ENCODE results near the gene MGAT5B.

Gene MGAT5B

GRCh38 chr17:76938009-76938408, 69.8 kb downstream of the MGAT5B start:
- H3K4me1 ChIP-seq (ENCODE audit: control insufficient read depth, insufficient read depth, low read length, poor library complexity, severe bottlenecking), result peaks cover 12% of the 10 kb centered on the region
- peaks cover 5% of the 10 kb centered on the region for H3K36me3 ChIP-seq (ENCODE audit: control insufficient read depth, insufficient read depth, low read length)
- no peaks in the 10 kb centered on the region for H3K9me3 ChIP-seq (ENCODE audit: control insufficient read depth, low read length)
- WGBS, 2 experiments (ENCODE audit: insufficient coverage in 2 of 2), result 77 to 95% methylated on average over 8 to 9 of the region's 10 CpGs
- no peak overlapping the region for H3K27ac ChIP-seq (ENCODE audit: low read depth, low read length, severe bottlenecking)
- H3K4me3 ChIP-seq (ENCODE audit: extremely low read depth, insufficient read depth, low read length, poor library complexity, severe bottlenecking), result no peak overlapping the region

GRCh38 chr17:76940295-76940694, 72.1 kb downstream of the MGAT5B start:
- Histone ChIP-seq H3K4me3 (ENCODE audit: extremely low read depth, insufficient read depth, low read length, poor library complexity, severe bottlenecking) (no peak overlapping the region), H3K36me3 (ENCODE audit: control insufficient read depth, insufficient read depth, low read length) (peaks cover 5% of the 10 kb centered on the region), H3K4me1 (ENCODE audit: control insufficient read depth, insufficient read depth, low read length, poor library complexity, severe bottlenecking) (peaks cover 3% of the 10 kb centered on the region), H3K9me3 (ENCODE audit: control insufficient read depth, low read length) (no peaks in the 10 kb centered on the region), H3K27ac (ENCODE audit: low read depth, low read length, severe bottlenecking) (no peak overlapping the region)
- 71 to 73% methylated on average over 6 to 13 of the region's 14 CpGs for WGBS, 2 experiments (ENCODE audit: insufficient coverage in 2 of 2)

DNA sequence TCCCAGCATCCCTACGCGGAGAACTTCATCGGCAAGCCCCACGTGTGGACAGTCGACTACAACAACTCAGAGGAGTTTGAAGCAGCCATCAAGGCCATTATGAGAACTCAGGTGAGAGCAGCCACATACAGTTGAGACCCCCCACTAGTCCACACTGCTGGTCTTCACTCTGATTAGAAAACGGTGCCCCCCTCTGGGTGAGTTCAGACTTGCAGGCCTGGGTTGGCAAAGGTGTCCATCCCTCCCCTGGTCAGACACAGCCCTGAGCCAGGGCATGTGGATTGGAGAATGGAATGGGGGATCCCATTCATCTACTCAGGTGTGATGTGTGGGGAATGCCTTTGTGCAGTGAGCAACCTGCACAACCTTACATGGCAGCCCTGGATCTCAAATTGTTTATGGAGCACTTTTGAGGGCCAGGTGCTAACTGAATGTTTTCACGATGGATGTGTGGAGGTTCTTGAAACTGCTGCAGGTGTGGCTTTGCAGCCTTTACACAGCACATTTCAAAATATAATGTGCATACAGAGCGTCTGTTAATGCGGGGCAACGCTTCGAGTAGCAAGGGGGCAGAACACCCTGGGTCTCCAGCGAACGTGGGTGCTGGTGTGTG, 72.6 kb downstream of the MGAT5B start:
- Histone ChIP-seq H3K9me3 (ENCODE audit: control insufficient read depth, low read length) (no peaks in the 10 kb centered on the region), H3K4me3 (ENCODE audit: extremely low read depth, insufficient read depth, low read length, poor library complexity, severe bottlenecking) (no peak overlapping the region), H3K27ac (ENCODE audit: low read depth, low read length, severe bottlenecking) (no peak overlapping the region), H3K4me1 (ENCODE audit: control insufficient read depth, insufficient read depth, low read length, poor library complexity, severe bottlenecking) (peaks cover 2% of the 10 kb centered on the region), H3K36me3 (ENCODE audit: control insufficient read depth, insufficient read depth, low read length) (peaks cover 5% of the 10 kb centered on the region)
- WGBS, 2 experiments (ENCODE audit: insufficient coverage in 2 of 2), result 92 to 94% methylated on average over 7 to 10 of the region's 13 CpGs

GRCh38 chr17:76943202-76943601, 75.0 kb downstream of the MGAT5B start:
- Histone ChIP-seq H3K4me3 (ENCODE audit: extremely low read depth, insufficient read depth, low read length, poor library complexity, severe bottlenecking) (no peak overlapping the region), H3K4me1 (ENCODE audit: control insufficient read depth, insufficient read depth, low read length, poor library complexity, severe bottlenecking) (no peaks in the 10 kb centered on the region), H3K27ac (ENCODE audit: low read depth, low read length, severe bottlenecking) (no peak overlapping the region), H3K9me3 (ENCODE audit: control insufficient read depth, low read length) (no peaks in the 10 kb centered on the region), H3K36me3 (ENCODE audit: control insufficient read depth, insufficient read depth, low read length) (peaks cover 3% of the 10 kb centered on the region)
- WGBS, 2 experiments (ENCODE audit: insufficient coverage in 2 of 2), result 59% methylated on average over 4 to 5 of the region's 7 CpGs

GRCh38 chr17:76943781-76944213, 75.6 kb downstream of the MGAT5B start:
- H3K36me3 ChIP-seq (ENCODE audit: control insufficient read depth, insufficient read depth, low read length), result no peaks in the 10 kb centered on the region
- H3K9me3 ChIP-seq (ENCODE audit: control insufficient read depth, low read length), result no peaks in the 10 kb centered on the region
- no peak overlapping the region for H3K4me3 ChIP-seq (ENCODE audit: extremely low read depth, insufficient read depth, low read length, poor library complexity, severe bottlenecking)
- no peaks in the 10 kb centered on the region for H3K4me1 ChIP-seq (ENCODE audit: control insufficient read depth, insufficient read depth, low read length, poor library complexity, severe bottlenecking)
- WGBS, 2 experiments (ENCODE audit: insufficient coverage in 2 of 2), result 84 to 93% methylated on average over 7 to 9 of the region's 9 CpGs
- no peak overlapping the region for H3K27ac ChIP-seq (ENCODE audit: low read depth, low read length, severe bottlenecking)

GRCh38 chr17:76944477-76944876, 76.3 kb downstream of the MGAT5B start:
- Histone ChIP-seq H3K4me1 (ENCODE audit: control insufficient read depth, insufficient read depth, low read length, poor library complexity, severe bottlenecking) (no peaks in the 10 kb centered on the region), H3K36me3 (ENCODE audit: control insufficient read depth, insufficient read depth, low read length) (no peaks in the 10 kb centered on the region), H3K4me3 (ENCODE audit: extremely low read depth, insufficient read depth, low read length, poor library complexity, severe bottlenecking) (no peak overlapping the region), H3K9me3 (ENCODE audit: control insufficient read depth, low read length) (no peaks in the 10 kb centered on the region), H3K27ac (ENCODE audit: low read depth, low read length, severe bottlenecking) (no peak overlapping the region)
- WGBS, 2 experiments (ENCODE audit: insufficient coverage in 2 of 2), result 88 to 96% methylated on average over 10 to 16 of the region's 16 CpGs

DNA sequence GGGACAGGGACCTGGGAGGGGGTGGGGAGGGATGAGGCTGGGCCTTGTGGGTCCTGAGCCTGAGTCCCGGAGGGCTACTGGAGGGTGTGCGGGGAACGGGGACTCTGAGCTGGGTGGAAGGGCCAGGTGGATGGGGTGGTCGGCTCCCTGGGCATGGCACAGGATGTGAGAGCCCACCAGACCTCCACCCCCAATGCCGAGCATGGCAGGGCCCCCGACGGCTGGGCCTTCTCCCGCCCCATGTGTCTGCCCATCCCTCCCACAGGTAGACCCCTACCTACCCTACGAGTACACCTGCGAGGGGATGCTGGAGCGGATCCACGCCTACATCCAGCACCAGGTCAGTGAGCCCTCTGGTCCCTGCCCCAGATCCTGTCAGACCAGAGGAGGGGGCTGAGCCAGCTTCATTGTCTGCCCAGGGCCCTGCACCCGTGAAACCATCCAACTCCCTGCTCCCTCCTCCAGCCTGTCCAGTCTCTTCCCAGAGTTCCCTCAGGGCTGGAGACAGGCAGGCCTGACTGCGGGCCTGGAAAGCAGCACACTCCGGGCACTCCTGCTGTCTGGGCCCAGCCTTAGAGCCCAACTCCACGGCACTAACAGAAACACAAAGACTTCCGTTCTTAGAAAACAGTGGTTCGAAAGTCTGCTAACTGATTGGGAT, 78.0 kb downstream of the MGAT5B start:
- Histone ChIP-seq H3K4me1 (ENCODE audit: control insufficient read depth, insufficient read depth, low read length, poor library complexity, severe bottlenecking) (no peaks in the 10 kb centered on the region), H3K27ac (ENCODE audit: low read depth, low read length, severe bottlenecking) (no peak overlapping the region), H3K9me3 (ENCODE audit: control insufficient read depth, low read length) (no peaks in the 10 kb centered on the region), H3K4me3 (ENCODE audit: extremely low read depth, insufficient read depth, low read length, poor library complexity, severe bottlenecking) (no peak overlapping the region), H3K36me3 (ENCODE audit: control insufficient read depth, insufficient read depth, low read length) (no peaks in the 10 kb centered on the region)
- WGBS, 2 experiments (ENCODE audit: insufficient coverage in 2 of 2), result 72 to 87% methylated on average over 12 to 13 of the region's 18 CpGs

- Histone ChIP-seq H3K4me1 (ENCODE audit: control insufficient read depth, insufficient read depth, low read length, poor library complexity, severe bottlenecking) (no peaks in the 10 kb centered on the region), H3K4me3 (ENCODE audit: extremely low read depth, insufficient read depth, low read length, poor library complexity, severe bottlenecking) (no peak overlapping the region), H3K27ac (ENCODE audit: low read depth, low read length, severe bottlenecking) (no peak overlapping the region), H3K9me3 (ENCODE audit: control insufficient read depth, low read length) (no peaks in the 10 kb centered on the region), H3K36me3 (ENCODE audit: control insufficient read depth, insufficient read depth, low read length) (no peaks in the 10 kb centered on the region)
- WGBS, 2 experiments (ENCODE audit: insufficient coverage in 2 of 2), result 83 to 95% methylated on average over 7 to 9 of the region's 10 CpGs
Measured at GRCh38 chr17:76946772-76947135, 78.5 kb downstream of the MGAT5B start.

DNA sequence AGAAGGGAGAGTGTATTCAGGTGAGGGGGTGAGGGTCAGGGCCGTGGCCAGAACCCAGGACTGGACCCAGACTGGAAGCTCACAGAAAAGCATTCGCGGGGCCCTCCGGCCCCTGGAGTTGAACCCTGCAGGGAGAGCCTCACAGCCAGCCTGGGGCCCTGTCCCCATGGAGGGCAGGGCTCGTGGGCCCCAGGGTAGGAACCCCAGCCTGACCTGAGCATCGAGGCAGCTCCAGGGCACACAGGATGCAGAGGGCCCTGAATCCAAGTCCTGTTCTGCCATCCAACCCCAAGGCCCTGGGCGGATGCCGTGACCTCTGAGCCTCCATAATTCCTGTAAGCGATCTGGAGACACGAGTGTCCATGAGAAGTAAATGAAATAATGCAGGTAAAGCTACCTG, 79.1 kb downstream of the MGAT5B start:
- H3K9me3 ChIP-seq (ENCODE audit: control insufficient read depth, low read length), result no peaks in the 10 kb centered on the region
- WGBS, 2 experiments (ENCODE audit: insufficient coverage in 2 of 2), result 93 to 94% methylated on average over 9 to 10 of the region's 10 CpGs
- no peaks in the 10 kb centered on the region for H3K36me3 ChIP-seq (ENCODE audit: control insufficient read depth, insufficient read depth, low read length)
- no peak overlapping the region for H3K4me3 ChIP-seq (ENCODE audit: extremely low read depth, insufficient read depth, low read length, poor library complexity, severe bottlenecking)
- H3K4me1 ChIP-seq (ENCODE audit: control insufficient read depth, insufficient read depth, low read length, poor library complexity, severe bottlenecking), result no peaks in the 10 kb centered on the region
- no peak overlapping the region for H3K27ac ChIP-seq (ENCODE audit: low read depth, low read length, severe bottlenecking)

GRCh38 chr17:76947771-76948170, 79.6 kb downstream of the MGAT5B start:
- no peak overlapping the region for H3K4me3 ChIP-seq (ENCODE audit: extremely low read depth, insufficient read depth, low read length, poor library complexity, severe bottlenecking)
- 86 to 93% methylated on average over 12 to 13 of the region's 17 CpGs for WGBS, 2 experiments (ENCODE audit: insufficient coverage in 2 of 2)
- H3K9me3 ChIP-seq (ENCODE audit: control insufficient read depth, low read length), result no peaks in the 10 kb centered on the region
- no peak overlapping the region for H3K27ac ChIP-seq (ENCODE audit: low read depth, low read length, severe bottlenecking)
- no peaks in the 10 kb centered on the region for H3K36me3 ChIP-seq (ENCODE audit: control insufficient read depth, insufficient read depth, low read length)
- H3K4me1 ChIP-seq (ENCODE audit: control insufficient read depth, insufficient read depth, low read length, poor library complexity, severe bottlenecking), result no peaks in the 10 kb centered on the region

GRCh38 chr17:76948301-76948700, 80.1 kb downstream of the MGAT5B start:
- WGBS, 2 experiments (ENCODE audit: insufficient coverage in 2 of 2), result 92 to 96% methylated on average over 9 to 10 of the region's 10 CpGs
- no peak overlapping the region for H3K27ac ChIP-seq (ENCODE audit: low read depth, low read length, severe bottlenecking)

More at GRCh38 chr17:76948301-76948700, 80.1 kb downstream of the MGAT5B start:
- no peaks in the 10 kb centered on the region for H3K9me3 ChIP-seq (ENCODE audit: control insufficient read depth, low read length)
- H3K4me3 ChIP-seq (ENCODE audit: extremely low read depth, insufficient read depth, low read length, poor library complexity, severe bottlenecking), result no peak overlapping the region
- H3K36me3 ChIP-seq (ENCODE audit: control insufficient read depth, insufficient read depth, low read length), result no peaks in the 10 kb centered on the region
- H3K4me1 ChIP-seq (ENCODE audit: control insufficient read depth, insufficient read depth, low read length, poor library complexity, severe bottlenecking), result no peaks in the 10 kb centered on the region
